Measurements from ENCODE around the gene RNF34. TPM values are rescaled to one million over a fixed set of nuclear protein-coding genes. Genes with fewer than 3 reads are reported as not detected.

The RNF34 gene
- total and polyA plus RNA-seq, 2 of the 13 experiments (the other 11 are each of a cell fraction or from before 2014, with no cell fraction given), result 36.8 to 53.2 TPM

GRCh38 chr12:121427556-121428050, 27.7 kb downstream of the RNF34 start:
- ChIA-PET POLR2A (interaction anchor here (0.7 kb wide), 1 partner anchor 28 kb away, joined by 3 read pairs; the partner anchor contains the start of gene RNF34), CTCF (ENCODE audit: low intra/inter-chr PET ratio, low total read pairs) (no interaction called here)
- H3K79me2 ChIP-seq (ENCODE audit: insufficient read depth, low read length), result no peaks in the 10 kb centered on the region
- peaks cover 31 to 80% of the 10 kb centered on the region in 2 experiments for H3K36me3 ChIP-seq (replicated peaks in 1 of 2; ENCODE audit: control insufficient read depth in 1 of 2, insufficient read depth in 2 of 2, low read length in 2 of 2)
- intact Hi-C loops (cut with micrococcal nuclease; ENCODE audit: unreplicated experiment) (no loop called here), in situ Hi-C loops (cut with HindIII; ENCODE audit: extremely low pct_ligation_motif_present, low pct_unique_long_range_greater_than_20kb) (no loop called here)
- no peak overlapping the region for H3K4me2 ChIP-seq (ENCODE audit: low read depth, low read length)
- H3K4me3 ChIP-seq (replicated peaks in 1 of 3; ENCODE audit: insufficient read depth in 1 of 3, low read depth in 2 of 3, low read length in 3 of 3), result no peak overlapping the region
- 97% methylated on average over 2 of the region's 2 CpGs for WGBS (ENCODE audit: low lambda C conversion rate)
- H4K20me1 ChIP-seq (ENCODE audit: insufficient read depth, low read length), result no peaks in the 10 kb centered on the region
- no peaks in the 10 kb centered on the region for H3K9me3 ChIP-seq (ENCODE audit: low read length)
- no peaks in the 10 kb centered on the region for H3K27me3 ChIP-seq (ENCODE audit: control insufficient read depth in 1 of 2, insufficient read depth in 2 of 2, low read length in 2 of 2)
- BruUV-seq (replicated peaks), result no TSS peak
- no peak overlapping the region for H3K9ac ChIP-seq (ENCODE audit: insufficient read depth, low read depth, low read length)
- no peak overlapping the region for H2AFZ ChIP-seq (ENCODE audit: low read length)
- FAIRE-seq, result no peak
- no peak overlapping the region for H3K27ac ChIP-seq (ENCODE audit: extremely low read length, insufficient read depth, low read length)
- H3K4me1 ChIP-seq (ENCODE audit: insufficient read depth, low read length), result no peaks in the 10 kb centered on the region
- ATAC-seq, result no peak
- no peak for DNase-seq (ENCODE audit: low spot score)
- TF ChIP-seq E2F1 (CRISPR knock-in tag; IDR thresholded peaks at IDR 0.05) (no peak), NFYC (CRISPR knock-in tag; IDR thresholded peaks at IDR 0.05) (no peak), ZNF382 (CRISPR knock-in tag; IDR thresholded peaks at IDR 0.05; ENCODE audit: borderline replicate concordance) (no peak), MED8 (CRISPR knock-in tag; IDR thresholded peaks at IDR 0.05; ENCODE audit: insufficient replicate concordance) (no peak), KAT2B (IDR thresholded peaks at IDR 0.05; ENCODE audit: borderline replicate concordance, low read depth, low read length) (no peak), ZFP82 (CRISPR knock-in tag; IDR thresholded peaks at IDR 0.05; ENCODE audit: borderline replicate concordance) (no peak), ISL2 (CRISPR knock-in tag; IDR thresholded peaks at IDR 0.05) (no peak), ZNF616 (CRISPR knock-in tag; IDR thresholded peaks at IDR 0.05; ENCODE audit: low read depth) (no peak), ZNF747 (CRISPR knock-in tag; IDR thresholded peaks at IDR 0.05; ENCODE audit: borderline replicate concordance) (no peak), ZBTB43 (CRISPR knock-in tag; conservative IDR thresholded peaks at IDR 0.05) (no peak), ZBTB21 (CRISPR knock-in tag; IDR thresholded peaks at IDR 0.05) (no peak), ZBTB40 (IDR thresholded peaks at IDR 0.05) (no peak), ZBTB40 (CRISPR knock-in tag; IDR thresholded peaks at IDR 0.05) (no peak)
